ENCODE measurements around the gene ZBTB5.

Gene ZBTB5

GRCh38 chr9:37417857-37418618, 47.2 kb downstream of the ZBTB5 start:
- Histone ChIP-seq H3K27me3 (replicated peaks; ENCODE audit: control insufficient read depth, insufficient read depth, low read length) (no peaks in the 10 kb centered on the region), H3K4me3 (replicated peaks; ENCODE audit: low read depth, low read length) (no peak overlapping the region), H3K36me3 (ENCODE audit: control insufficient read depth, insufficient read depth, low read length) (no peaks in the 10 kb centered on the region)
- TF ChIP-seq, protein P1, sequence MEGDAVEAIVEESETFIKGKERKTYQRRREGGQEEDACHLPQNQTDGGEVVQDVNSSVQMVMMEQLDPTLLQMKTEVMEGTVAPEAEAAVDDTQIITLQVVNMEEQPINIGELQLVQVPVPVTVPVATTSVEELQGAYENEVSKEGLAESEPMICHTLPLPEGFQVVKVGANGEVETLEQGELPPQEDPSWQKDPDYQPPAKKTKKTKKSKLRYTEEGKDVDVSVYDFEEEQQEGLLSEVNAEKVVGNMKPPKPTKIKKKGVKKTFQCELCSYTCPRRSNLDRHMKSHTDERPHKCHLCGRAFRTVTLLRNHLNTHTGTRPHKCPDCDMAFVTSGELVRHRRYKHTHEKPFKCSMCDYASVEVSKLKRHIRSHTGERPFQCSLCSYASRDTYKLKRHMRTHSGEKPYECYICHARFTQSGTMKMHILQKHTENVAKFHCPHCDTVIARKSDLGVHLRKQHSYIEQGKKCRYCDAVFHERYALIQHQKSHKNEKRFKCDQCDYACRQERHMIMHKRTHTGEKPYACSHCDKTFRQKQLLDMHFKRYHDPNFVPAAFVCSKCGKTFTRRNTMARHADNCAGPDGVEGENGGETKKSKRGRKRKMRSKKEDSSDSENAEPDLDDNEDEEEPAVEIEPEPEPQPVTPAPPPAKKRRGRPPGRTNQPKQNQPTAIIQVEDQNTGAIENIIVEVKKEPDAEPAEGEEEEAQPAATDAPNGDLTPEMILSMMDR (IDR thresholded peaks at IDR 0.05; ENCODE audit: insufficient read depth, low read length, poor library complexity, severe bottlenecking): no peak
- no peak for DNase-seq (ENCODE audit: extremely low read depth, insufficient read length)

GRCh38 chr9:37417252-37417803, 47.9 kb downstream of the ZBTB5 start:
- Histone ChIP-seq H3K27me3 (replicated peaks; ENCODE audit: control insufficient read depth, insufficient read depth, low read length) (no peaks in the 10 kb centered on the region), H3K4me3 (replicated peaks; ENCODE audit: low read depth, low read length) (no peak overlapping the region), H3K36me3 (ENCODE audit: control insufficient read depth, insufficient read depth, low read length) (no peaks in the 10 kb centered on the region)
- TF ChIP-seq, protein P1 (IDR thresholded peaks at IDR 0.05; ENCODE audit: insufficient read depth, low read length, poor library complexity, severe bottlenecking): no peak
- DNase-seq (ENCODE audit: extremely low read depth, insufficient read length): no peak

DNA sequence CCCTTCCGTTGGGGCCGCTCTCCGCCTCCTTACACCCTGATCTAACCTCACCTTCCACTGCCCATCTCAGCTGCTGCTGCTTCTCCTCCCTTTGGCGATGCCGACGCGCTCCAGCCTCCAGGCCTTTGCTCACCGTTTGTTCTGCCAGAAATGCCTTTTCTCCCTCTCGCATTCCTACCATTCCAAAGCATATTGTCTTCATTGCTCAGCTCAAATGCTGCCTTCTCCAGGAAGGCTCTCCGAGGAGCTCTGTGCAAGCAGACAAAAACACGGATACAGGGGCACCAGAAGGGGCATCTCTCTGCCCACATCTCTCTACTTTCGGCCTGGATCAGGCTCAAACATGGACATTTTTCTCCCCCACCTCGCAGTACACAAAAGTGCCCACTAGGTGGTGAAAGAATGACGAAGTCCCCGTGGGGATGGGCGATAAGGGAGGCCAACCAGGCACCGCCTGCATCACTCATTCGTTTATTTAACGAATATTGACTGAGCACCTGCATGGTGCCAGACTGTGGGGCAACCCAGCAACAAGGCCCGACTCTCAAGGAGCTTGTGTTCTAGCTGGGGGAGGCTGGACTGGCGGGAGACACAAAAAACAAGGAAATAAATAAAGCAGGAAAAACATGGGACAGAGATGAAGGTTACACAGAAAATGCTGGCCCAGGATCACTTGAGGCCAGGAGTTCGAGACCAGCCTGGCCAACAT, 50.1 kb downstream of the ZBTB5 start:
- DNase-seq (ENCODE audit: extremely low read depth, insufficient read length): peak; percentile 53
- no peaks in the 10 kb centered on the region for H3K27me3 ChIP-seq (replicated peaks; ENCODE audit: control insufficient read depth, insufficient read depth, low read length)
- no peaks in the 10 kb centered on the region for H3K36me3 ChIP-seq (ENCODE audit: control insufficient read depth, insufficient read depth, low read length)
- TF ChIP-seq, protein P1 (IDR thresholded peaks at IDR 0.05; ENCODE audit: insufficient read depth, low read length, poor library complexity, severe bottlenecking): peak; percentile 87
- no peak overlapping the region for H3K4me3 ChIP-seq (replicated peaks; ENCODE audit: low read depth, low read length)

GRCh38 chr9:37414503-37414943, 50.7 kb downstream of the ZBTB5 start:
- no peak overlapping the region for H3K4me3 ChIP-seq (replicated peaks; ENCODE audit: low read depth, low read length)
- TF ChIP-seq, protein P1 (IDR thresholded peaks at IDR 0.05; ENCODE audit: insufficient read depth, low read length, poor library complexity, severe bottlenecking): no peak
- H3K27me3 ChIP-seq (replicated peaks; ENCODE audit: control insufficient read depth, insufficient read depth, low read length): no peaks in the 10 kb centered on the region

DNA sequence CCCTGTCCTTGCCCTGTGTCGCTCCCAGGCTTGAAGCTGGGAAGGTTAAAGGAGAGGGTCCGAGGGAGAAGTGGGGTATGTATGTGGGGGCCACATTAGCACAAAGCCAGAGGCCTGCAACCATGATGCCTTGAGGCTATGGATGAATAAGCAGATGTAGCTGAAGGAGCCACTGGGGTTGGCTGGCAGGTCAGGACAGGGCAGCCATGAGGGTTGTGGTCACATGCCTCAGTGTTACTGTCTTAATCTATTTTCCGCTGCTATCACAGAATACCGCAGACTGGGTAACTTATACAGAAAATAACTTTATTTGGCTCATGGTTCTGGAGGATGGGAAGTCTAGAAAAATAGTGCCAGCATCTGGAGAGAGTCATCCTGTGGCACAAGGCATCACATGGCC, 51.9 kb downstream of the ZBTB5 start:
- no peaks in the 10 kb centered on the region for H3K36me3 ChIP-seq (ENCODE audit: control insufficient read depth, insufficient read depth, low read length)
- TF ChIP-seq, protein P1 (IDR thresholded peaks at IDR 0.05; ENCODE audit: insufficient read depth, low read length, poor library complexity, severe bottlenecking): no peak
- no peak overlapping the region for H3K4me3 ChIP-seq (replicated peaks; ENCODE audit: low read depth, low read length)

More at GRCh38 chr9:37414503-37414943, 50.7 kb downstream of the ZBTB5 start:
- no peaks in the 10 kb centered on the region for H3K36me3 ChIP-seq (ENCODE audit: control insufficient read depth, insufficient read depth, low read length)
- no peak for DNase-seq (ENCODE audit: extremely low read depth, insufficient read length)

More for the DNA sequence above, 51.9 kb downstream of the ZBTB5 start:
- DNase-seq (ENCODE audit: extremely low read depth, insufficient read length): no peak
- H3K27me3 ChIP-seq (replicated peaks; ENCODE audit: control insufficient read depth, insufficient read depth, low read length): no peaks in the 10 kb centered on the region
